SH-SY5Y (cell line): Measurements from ENCODE around the gene SNTG2.

Source experiments
- GATA2 ChIP-seq: IDR thresholded peaks from 2 replicates; pipeline ENCODE4 v1.6.1; 2011; ENCODE audit warnings: mild to moderate bottlenecking, low read depth, low read length
- GATA3 ChIP-seq: IDR thresholded peaks from 2 replicates; pipeline ENCODE4 v1.6.1; 2011; ENCODE audit warnings: low read depth, mild to moderate bottlenecking, low read length, moderate library complexity

SNTG2 gene

DNA sequence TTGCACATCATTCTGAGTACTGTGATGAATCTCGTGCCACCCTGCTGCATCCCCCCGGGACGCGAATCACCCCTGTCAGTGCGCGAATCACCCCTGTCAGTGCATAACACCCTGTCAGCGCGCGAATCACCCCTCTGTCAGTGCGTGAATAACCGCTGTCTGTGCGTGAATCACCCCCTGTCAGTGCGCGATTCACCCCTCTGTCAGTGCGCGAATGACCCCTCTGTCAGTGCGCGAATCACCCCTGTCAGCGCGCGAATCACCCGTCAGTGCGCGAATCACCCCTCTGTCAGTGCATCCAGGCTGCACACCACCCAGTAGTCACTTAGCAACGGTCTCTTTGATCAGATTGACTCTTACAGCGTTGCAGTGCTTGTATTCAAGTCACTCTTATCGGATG lies 328.2 kb downstream of the SNTG2 start:
- no peak for TF ChIP-seq GATA2
- no peak for TF ChIP-seq GATA3

DNA sequence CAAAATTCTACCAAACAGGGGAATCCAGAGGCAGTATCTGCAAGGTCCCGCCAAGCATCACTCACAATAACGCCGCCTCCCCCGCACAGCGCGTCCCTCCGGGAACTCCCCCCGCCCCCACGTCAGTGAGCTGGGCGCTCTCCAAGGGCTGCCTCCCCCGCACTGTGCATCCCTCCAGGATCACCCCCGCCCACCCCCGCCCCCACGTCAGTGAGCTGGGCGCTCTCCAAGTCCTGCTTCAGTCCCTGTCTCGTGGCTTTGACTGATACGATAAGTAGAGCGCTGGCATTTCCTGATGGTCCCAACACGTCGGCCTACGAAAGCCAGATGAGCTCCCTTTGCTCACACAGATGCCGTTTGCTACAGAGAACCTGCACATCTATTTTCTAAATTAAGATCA lies 331.9 kb downstream of the SNTG2 start:
- TF ChIP-seq GATA2: 0 out of 2 replicates have a peak, but pooled peaks have one; percentile 14
- no peak for TF ChIP-seq GATA3

DNA sequence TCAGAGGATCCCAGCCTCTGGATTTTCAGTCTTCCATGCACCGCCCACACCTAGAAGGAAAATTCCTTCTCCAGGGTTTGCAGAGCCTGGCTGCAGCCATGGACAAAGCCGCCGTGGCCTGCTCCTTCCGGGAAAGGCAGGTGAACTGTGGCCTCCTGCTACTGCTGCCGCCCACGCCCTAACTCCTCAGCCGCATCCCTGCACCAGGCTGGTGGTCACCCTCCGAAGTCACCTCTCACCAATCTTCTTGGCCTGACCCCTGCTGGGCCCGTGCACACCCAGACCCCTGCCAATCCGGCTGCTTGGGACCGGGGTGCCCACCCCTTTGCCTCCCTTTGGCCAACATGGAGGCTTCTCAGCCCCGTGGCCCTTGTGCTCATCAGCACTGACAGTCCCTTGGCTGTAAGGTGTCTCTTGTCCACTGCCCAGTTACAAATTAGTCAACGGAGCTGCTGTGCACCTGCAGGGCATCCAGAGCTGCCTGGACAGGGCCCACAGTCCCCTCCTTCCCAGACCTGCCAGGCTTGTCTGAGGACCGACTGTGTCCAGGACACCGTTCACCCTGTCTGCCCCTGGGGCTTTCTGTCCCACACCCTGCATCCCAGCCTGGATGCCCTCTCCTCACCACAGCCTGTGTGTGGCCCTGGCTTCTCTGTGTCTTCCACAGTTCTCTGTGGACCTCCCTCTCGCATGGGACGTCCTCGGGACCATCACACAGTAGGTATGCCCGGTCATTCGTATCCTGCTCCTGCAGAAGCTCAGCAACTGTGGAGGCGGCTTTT lies 332.6 kb downstream of the SNTG2 start:
- no peak for TF ChIP-seq GATA2
- TF ChIP-seq GATA3: no peak

DNA sequence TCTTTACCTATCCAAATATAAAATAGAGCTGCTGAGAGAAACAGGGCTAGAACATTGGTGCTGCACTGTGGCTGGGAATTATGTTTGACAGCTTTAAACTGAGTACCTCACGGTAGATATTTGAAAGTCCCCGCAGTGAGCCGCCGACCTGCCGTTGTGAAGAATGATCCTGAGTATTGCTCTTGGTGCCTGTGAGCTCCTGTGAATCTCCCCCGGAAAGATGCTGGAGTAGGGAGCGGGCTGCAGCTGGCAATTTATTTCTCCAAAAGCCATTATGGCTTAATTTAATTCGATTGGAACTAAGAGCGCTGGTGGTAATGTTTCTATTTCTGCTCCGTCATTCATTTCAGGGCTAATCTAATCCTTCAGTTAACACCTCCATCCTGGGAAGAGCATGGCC lies 333.2 kb downstream of the SNTG2 start:
- no peak for TF ChIP-seq GATA2
- TF ChIP-seq GATA3: no peak

DNA sequence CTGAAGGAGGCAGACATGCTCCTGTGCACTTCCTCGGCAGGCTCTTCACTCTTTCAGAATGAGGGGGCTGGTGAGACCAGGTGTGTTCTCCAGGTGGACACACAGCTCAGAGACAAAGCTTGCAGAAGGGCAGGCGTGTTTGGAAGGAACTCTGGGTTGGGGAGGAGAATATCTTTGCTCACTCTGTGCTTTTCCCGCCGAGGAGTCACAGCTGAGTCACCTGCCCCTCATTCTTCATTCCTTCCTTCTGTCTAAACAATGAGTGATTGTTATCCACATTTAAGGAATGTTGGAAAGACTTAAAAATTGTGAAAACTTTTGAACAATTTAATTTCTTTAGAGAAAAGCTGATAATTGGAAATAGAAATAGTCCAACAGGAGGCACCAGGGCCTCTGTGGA lies 336.3 kb downstream of the SNTG2 start:
- TF ChIP-seq GATA2 (no peak), GATA3 (no peak)

DNA sequence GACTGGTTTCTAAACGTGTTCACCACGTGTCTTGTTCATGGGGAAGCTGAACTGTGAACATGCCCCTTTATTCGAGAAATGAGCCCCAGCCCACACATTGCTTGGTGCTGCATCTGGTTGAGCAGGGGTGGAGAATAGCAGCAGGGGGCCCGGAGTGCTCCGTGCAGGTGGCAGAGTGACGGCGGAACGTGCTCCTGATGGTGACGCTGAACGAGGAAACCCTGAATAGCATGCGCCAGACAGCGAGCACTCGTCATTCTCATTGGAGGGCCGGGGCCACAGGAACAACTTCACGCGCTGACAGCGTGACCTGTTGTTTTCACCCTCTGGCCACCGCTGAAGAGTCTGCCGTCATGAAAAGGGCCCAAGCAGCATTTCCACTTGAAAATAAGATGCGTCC lies 336.8 kb downstream of the SNTG2 start:
- TF ChIP-seq GATA2 (no peak), GATA3 (no peak)

DNA sequence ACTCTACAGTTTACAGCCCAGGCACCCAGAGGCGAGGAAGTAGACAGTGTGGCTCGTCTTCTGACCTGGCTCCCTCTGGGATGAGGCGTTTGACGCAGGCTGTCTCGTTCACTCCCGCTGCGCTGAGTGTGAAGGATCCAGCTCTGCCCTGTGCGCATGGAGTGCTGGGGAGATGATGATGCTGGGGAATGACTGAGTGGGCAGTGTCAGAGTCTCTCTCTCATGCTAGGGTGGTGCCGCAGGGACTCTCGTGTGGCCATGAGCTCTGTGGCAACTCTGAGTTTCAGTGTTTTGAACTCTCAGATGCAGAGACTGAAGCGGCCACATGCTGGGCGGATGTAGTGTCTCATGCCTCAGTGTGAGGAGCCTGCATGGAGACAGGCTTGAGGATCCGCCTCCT lies 344.3 kb downstream of the SNTG2 start:
- TF ChIP-seq GATA2 (no peak), GATA3 (no peak)

DNA sequence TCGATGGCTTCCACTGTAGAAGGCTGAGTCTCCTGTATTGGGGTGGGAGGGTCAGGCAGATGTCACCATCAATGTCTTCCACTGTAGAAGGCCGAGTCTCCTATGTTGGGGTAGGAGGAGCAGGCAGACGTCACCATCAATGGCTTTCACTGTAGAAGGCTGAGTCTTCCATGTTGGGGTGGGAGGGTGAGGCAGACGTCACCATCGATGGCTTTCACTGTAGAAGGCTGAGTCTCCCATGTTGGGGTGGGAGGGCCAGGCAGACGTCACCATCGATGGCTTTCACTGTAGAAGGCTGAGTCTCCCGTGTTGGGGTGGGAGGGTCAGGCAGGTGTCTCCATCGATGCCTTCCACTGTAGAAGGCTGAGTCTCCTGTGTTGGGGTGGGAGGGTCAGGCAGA lies 345.1 kb downstream of the SNTG2 start:
- TF ChIP-seq GATA2 (no peak), GATA3 (no peak)

DNA sequence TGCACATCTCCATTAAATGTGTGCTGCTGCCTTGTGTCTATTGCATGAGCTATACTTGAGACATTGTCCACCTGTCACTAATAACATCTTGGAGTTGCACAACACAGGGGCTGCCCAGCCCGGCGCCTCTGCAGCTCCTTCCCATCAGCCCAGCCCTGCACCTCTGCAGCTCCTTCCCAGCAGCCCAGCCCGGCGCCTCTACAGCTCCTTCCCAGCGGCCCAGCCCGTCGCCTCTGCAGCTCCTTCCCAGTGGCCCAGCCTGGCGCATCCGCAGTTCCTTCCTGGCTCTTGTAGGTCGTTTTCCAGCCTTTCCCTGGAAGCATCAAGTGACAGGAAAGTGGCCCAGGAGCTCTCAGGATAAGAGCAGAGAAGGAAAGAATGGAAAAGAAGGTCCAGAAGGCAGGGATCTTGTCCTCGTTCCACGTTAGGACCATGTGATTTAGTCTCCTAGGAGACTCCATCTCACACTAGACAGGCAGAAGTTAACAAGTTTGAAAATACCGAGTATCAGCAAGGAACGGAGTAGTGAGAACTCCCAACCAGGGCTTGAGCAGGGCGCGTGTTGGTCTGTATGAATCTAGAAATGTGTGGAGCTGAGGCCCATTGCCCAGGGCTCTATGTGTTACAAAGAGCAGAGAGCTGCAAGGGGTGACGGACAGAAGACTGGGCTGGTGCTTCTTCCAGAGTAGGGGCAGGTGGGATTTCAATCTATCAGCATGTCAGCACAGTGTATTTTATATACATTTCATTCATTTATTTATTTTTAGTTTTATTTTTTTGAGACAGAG lies 346.9 kb downstream of the SNTG2 start:
- no peak for TF ChIP-seq GATA2
- no peak for TF ChIP-seq GATA3

DNA sequence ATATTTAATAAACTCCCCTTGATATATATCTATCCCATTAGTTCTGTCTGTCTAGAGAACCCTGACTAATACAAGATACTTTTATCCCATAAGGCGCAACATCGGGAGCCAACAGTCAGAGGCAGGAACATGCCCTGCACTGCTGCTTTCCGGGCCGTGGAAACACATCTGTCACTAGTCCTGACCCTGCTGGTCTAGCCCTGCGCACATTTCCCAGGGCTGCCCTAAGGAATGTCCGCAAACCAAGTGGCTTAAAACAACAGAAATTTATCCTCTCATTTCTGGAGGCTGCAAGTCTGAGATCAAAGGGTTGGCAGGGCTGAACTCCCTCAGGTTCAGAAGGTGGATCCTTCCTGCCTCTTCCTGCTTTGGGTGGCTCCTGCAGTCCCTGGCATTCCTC lies 348.4 kb downstream of the SNTG2 start:
- TF ChIP-seq GATA3 (no peak), GATA2 (no peak)

DNA sequence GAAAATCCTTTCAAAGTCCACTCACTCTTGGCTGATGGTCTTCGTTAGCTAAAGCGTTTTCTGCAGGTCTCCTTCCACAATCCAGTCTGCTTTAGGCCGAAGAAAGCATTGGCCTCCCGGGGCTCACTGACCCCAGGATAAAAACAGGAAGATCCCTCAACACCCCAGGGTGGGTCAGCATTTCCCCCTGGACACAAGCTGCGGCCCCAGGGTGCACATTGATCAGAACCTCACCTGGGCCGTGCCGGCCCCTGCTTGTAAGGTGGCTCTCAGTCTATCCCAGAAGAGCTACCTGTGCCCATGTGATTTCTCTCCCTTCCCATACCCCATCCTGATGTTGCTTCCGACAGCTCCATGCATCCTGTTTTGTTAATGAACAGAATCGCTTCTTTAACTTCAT lies 349.6 kb downstream of the SNTG2 start:
- no peak for TF ChIP-seq GATA2
- no peak for TF ChIP-seq GATA3

DNA sequence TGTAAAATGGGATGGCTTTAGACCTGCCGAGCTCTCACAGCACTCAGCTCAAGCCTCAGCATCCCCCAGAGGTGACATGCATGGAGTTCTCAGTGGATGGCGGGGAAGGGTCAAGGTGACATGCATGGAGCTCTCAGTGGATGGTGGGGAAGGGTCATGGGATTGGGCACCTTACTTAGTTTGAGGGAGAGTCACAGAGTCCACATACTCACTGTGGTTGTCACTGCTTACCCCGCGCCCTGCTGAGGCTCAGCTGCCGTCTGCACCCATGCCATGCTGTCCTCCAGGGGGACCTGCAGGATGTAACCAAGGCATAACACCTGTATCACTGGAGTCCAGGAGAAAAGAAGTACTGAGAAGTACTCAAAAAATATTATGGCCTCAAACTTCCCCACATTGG lies 350.4 kb downstream of the SNTG2 start:
- no peak for TF ChIP-seq GATA2
- no peak for TF ChIP-seq GATA3

DNA sequence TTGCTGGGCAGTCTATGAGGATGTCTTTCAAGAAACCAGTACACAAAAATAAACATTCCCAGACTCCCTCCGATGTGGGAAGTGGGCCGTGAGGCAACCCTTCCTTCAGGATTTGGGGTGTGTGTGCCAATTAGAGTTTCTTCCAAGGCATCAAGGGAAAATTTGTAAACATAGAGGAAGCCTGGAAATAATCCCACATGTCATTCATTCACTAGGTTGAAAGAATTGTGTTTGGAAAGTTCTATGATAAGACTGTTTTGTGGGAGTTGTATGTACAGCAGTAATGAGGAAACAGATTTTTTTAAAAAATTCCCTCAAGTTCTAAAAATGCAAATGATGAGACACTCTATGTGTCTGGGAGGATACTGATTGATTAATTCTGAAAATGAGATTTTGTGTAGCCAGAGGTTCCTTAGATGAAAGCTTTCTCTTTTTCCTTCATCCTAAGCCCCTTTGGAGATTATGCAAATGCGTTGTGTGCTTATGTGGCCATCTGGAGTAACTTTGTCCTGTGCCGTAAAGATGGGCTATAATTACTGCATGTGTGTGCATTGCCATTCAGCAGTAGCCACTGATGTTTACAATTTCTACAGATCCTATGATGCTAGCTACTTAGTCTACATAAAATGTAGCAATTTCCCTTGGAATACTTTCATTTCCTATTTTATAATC lies 354.8 kb downstream of the SNTG2 start:
- TF ChIP-seq GATA2: no peak
- no peak for TF ChIP-seq GATA3

DNA sequence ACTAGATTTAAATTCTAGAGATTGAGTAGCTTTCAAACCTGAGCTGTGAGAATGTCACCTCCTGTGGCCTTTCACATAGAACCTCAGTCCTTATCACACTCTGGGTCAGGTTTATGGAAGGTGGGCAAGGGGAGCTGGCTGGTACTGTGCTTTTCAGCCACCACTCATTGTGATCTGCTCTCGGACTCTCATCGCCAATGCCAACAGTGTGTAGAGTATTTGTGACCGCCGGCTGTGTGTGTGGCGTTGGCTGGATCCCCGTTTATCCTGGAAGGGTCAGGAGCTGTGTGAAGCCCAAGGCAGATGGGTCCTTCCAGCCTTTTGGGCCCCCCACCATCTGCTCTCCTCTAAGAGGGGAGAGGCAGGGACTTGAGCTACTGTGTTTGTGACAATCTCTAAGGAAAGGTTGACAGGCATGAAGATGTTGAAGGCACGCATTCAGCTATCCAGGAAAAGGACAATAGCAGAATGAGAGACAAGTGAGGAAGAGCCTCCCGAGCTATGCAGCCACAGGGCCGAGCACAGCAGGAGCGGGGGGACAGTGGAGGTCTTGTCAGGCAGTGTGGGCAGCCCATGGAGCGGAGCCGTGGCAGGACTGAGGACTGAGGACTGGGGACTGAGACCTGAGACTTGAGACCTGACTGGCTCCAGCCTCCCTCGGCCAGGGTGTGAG lies 355.5 kb downstream of the SNTG2 start:
- no peak for TF ChIP-seq GATA3
- TF ChIP-seq GATA2: no peak
